GM12878 (cell line): Measurements from ENCODE around the gene IFNA2. TPM values are rescaled to one million over a fixed set of nuclear protein-coding genes. Genes with fewer than 3 reads are reported as not detected.

Experiments used
- ATAC-seq: fragments of 200-7000 bp; cut with Tn5 transposase; 3 replicates; pipeline ENCODE4 v1.9.1; 2020; ENCODE audit warnings: mild to moderate bottlenecking, moderate library complexity
- BruUV-seq: library from RNA; stranded (reverse); fragments of 400-500 nt; replicated peaks from 2 replicates; lab custom pipeline; 2021; lab: Mats Ljungman, UMichigan
- CTCF ChIA-PET: fragments of 300-600 bp; sonication (Branson Sonifier 250); formaldehyde crosslinking; extraction: SDS; loops from one replicate; lab custom pipeline; 2021; ENCODE audit warnings: inconsistent platforms; lab: Yijun Ruan, JAX
- POLR2A ChIA-PET: fragments of 350-600 bp; formaldehyde crosslinking; extraction: SDS; loops from one replicate; lab custom pipeline; 2021; ENCODE audit warnings: inconsistent platforms; lab: Charles Lee
- RAD21 ChIA-PET: fragments of 300-600 bp; sonication (Branson Sonifier 250); formaldehyde crosslinking; loops from one replicate; lab custom pipeline; 2023; ENCODE audit warnings: antibody characterized with exemption; ENCODE audit not compliant: unreplicated experiment; lab: Charles Lee
- SMC1A ChIA-PET: fragments of 300-600 bp; sonication (Branson Sonifier 250); formaldehyde crosslinking; loops from one replicate; lab custom pipeline; 2023; ENCODE audit not compliant: unreplicated experiment, uncharacterized antibody; lab: Charles Lee
- DNase-seq: peaks from one replicate; pipeline ENCODE4 v3.0.0-alpha.2; 2011; ENCODE audit warnings: low read depth, low spot score
- FAIRE-seq: peaks from 3 replicates; lab custom pipeline; 2011; peaks lifted over from hg19 to GRCh38; lab: Jason Lieb, UNC
- H2AFZ ChIP-seq: 2 replicates; pipeline ENCODE4 v1.6.0; 2011; ENCODE audit warnings: low read depth, low read length, control low read depth; ENCODE audit not compliant: control insufficient read depth
- H3K27ac ChIP-seq: 2 replicates; pipeline ENCODE4 v1.5.1; 2011; ENCODE audit warnings: control low read depth; ENCODE audit not compliant: control insufficient read depth, insufficient read depth
- H3K27me3 ChIP-seq, 2 experiments: replicated peaks in 1 of 2; 2 replicates each; pipeline versions ENCODE4 v1.6.0 to v1.6.1; 2011; ENCODE audit warnings: low read length in 1 of 2; ENCODE audit not compliant: control insufficient read depth in 2 of 2, insufficient read depth in 2 of 2
- H3K36me3 ChIP-seq, 2 experiments: 2 replicates each; pipeline ENCODE4 v1.5.1; 2011; ENCODE audit warnings: low read length in 1 of 2; ENCODE audit not compliant: control insufficient read depth in 2 of 2, insufficient read depth in 2 of 2
- H3K4me1 ChIP-seq: 2 replicates; pipeline ENCODE4 v1.6.1; 2011; ENCODE audit warnings: mild to moderate bottlenecking, low read length, moderate library complexity, mixed read lengths; ENCODE audit not compliant: control insufficient read depth, insufficient read depth
- H3K4me2 ChIP-seq: 2 replicates; pipeline ENCODE4 v1.6.0; 2011; ENCODE audit warnings: control low read depth; ENCODE audit not compliant: control insufficient read depth, insufficient read depth
- H3K4me3 ChIP-seq: fragments of 200-600 bp; sonication (generic); 2 replicates; pipeline ENCODE4 v1.5.1; 2016
- H3K79me2 ChIP-seq: 2 replicates; pipeline ENCODE4 v1.6.0; 2011; ENCODE audit warnings: low read length; ENCODE audit not compliant: control insufficient read depth, insufficient read depth
- H3K9ac ChIP-seq: 2 replicates; pipeline ENCODE4 v1.8.0; 2011; ENCODE audit warnings: low read length, control low read depth, mixed read lengths; ENCODE audit not compliant: control insufficient read depth, insufficient read depth
- H3K9me3 ChIP-seq: replicated peaks from 3 replicates; pipeline ENCODE4 v1.5.1; 2011; ENCODE audit warnings: mild to moderate bottlenecking, low read length; ENCODE audit not compliant: control insufficient read depth, insufficient read depth
- H4K20me1 ChIP-seq: 2 replicates; pipeline ENCODE4 v1.6.0; 2011; ENCODE audit not compliant: control insufficient read depth, insufficient read depth
- ATF7 ChIP-seq: fragments of 450-650 bp; IDR thresholded peaks from 2 replicates; pipeline ENCODE4 v1.6.1; 2016; ENCODE audit warnings: low read depth, mild to moderate bottlenecking
- BCL11A ChIP-seq: IDR thresholded peaks from 2 replicates; pipeline ENCODE4 v1.6.1; 2011; ENCODE audit warnings: low read depth, low read length
- CHD2 ChIP-seq: IDR thresholded peaks from 2 replicates; pipeline ENCODE4 v1.6.1; 2011; ENCODE audit warnings: low read depth, low read length, improper control_type of control experiment, borderline replicate concordance
- E4F1 ChIP-seq: fragments of 450-650 bp; IDR thresholded peaks from 2 replicates; pipeline ENCODE4 v1.6.1; 2018; ENCODE audit warnings: borderline replicate concordance, mild to moderate bottlenecking; ENCODE audit not compliant: partially characterized antibody
- FOS ChIP-seq: IDR thresholded peaks from 3 replicates; pipeline ENCODE4 v1.6.1; 2011; ENCODE audit warnings: borderline replicate concordance; ENCODE audit not compliant: insufficient read length; ENCODE audit errors: extremely low read depth
- GABPA ChIP-seq: IDR thresholded peaks from 2 replicates; pipeline ENCODE4 v1.6.1; 2014; ENCODE audit warnings: antibody characterized with exemption, low read depth, mild to moderate bottlenecking, inconsistent platforms
- JUND ChIP-seq: IDR thresholded peaks from 2 replicates; pipeline ENCODE4 v1.6.1; 2012; ENCODE audit warnings: low read depth, mild to moderate bottlenecking, low read length, improper control_type of control experiment, moderate library complexity
- MYC ChIP-seq: IDR thresholded peaks from 2 replicates; pipeline ENCODE4 v1.6.1; 2011; ENCODE audit warnings: mild to moderate bottlenecking, low read length, moderate library complexity, inconsistent platforms; ENCODE audit not compliant: insufficient read depth, insufficient replicate concordance, insufficient read length, severe bottlenecking
- POLR2AphosphoS5 ChIP-seq: IDR thresholded peaks from 2 replicates; pipeline ENCODE4 v1.6.1; 2011; ENCODE audit warnings: mild to moderate bottlenecking, low read length, inconsistent platforms
- POU2F2 ChIP-seq: IDR thresholded peaks from 3 replicates; pipeline ENCODE4 v1.6.1; 2011; ENCODE audit warnings: low read depth, mild to moderate bottlenecking, low read length, borderline replicate concordance
- SIX5 ChIP-seq: IDR thresholded peaks from 2 replicates; pipeline ENCODE4 v1.6.1; 2011; ENCODE audit warnings: mild to moderate bottlenecking, low read depth, low read length, moderate library complexity; ENCODE audit not compliant: severe bottlenecking
- USF2 ChIP-seq: IDR thresholded peaks from 2 replicates; pipeline ENCODE4 v1.6.1; 2011; ENCODE audit warnings: low read depth, low read length, improper control_type of control experiment, borderline replicate concordance
- WRNIP1 ChIP-seq: IDR thresholded peaks from 2 replicates; pipeline ENCODE4 v1.6.1; 2011; ENCODE audit warnings: low read depth, low read length, improper control_type of control experiment, borderline replicate concordance
- WGBS: methylation state at CpG from one replicate; pipeline ENCODE4 v1.1.6; 2016; ENCODE audit warnings: low lambda C conversion rate; ENCODE audit not compliant: insufficient replicate concordance, insufficient coverage; ENCODE audit errors: missing lambda C conversion rate; 5-methylcytosine and 5-hydroxymethylcytosine counted together
- in situ Hi-C: fragments of 300-500 bp; cut with MboI; formaldehyde crosslinking; loops from 9 replicates; pipeline ENCODE4 v1.14.3; 2018; ENCODE audit warnings: mixed read lengths
- intact Hi-C: fragments of 100-400 bp; cut with micrococcal nuclease; formaldehyde crosslinking; loops from one replicate; pipeline ENCODE4 v1.14.2; 2022; ENCODE audit not compliant: unreplicated experiment
- polyA plus RNA-seq, 11 experiments: library from polyadenylated mRNA; depleted of rRNA in 4 of 11; unstranded in 6 of 11; stranded (reverse) in 5 of 11; fragments of >200 nt; fragmentation: Nextera tagmentation in 4 of 11; fragmentation: Illumina TruSeq in 1 of 11; extraction: Ambion mirVana in 4 of 11; extraction: Trizol in 1 of 11; gene quantifications; 1 replicate in 1 of 11; 2 replicates in 10 of 11; pipeline versions ENCODE4 v1.2.1 to v1.2.3, GENCODE V29; 2011 to 2016; ENCODE audit warnings: inconsistent platforms in 2 of 11, missing spikeins in 2 of 11, low read depth in 1 of 11
- total RNA-seq, 4 experiments: library from RNA; depleted of rRNA in 3 of 4; stranded (reverse); fragments of >200 nt in 3 of 4; fragmentation: Illumina TruSeq in 1 of 4; extraction: Trizol in 1 of 4; gene quantifications; 2 replicates each; pipeline versions ENCODE4 v1.2.1 to v1.2.3, GENCODE V29; 2013 to 2021
- TF ChIP-seq, protein P1 (sequence below): fragments of 450-650 bp; IDR thresholded peaks from 2 replicates; pipeline ENCODE4 v1.6.1; 2017; ENCODE audit warnings: mild to moderate bottlenecking, moderate library complexity
- TF ChIP-seq, protein P2 (sequence below): IDR thresholded peaks from 2 replicates; pipeline ENCODE4 v1.6.1; 2012; ENCODE audit warnings: low read depth, low read length, improper control_type of control experiment

IFNA2 gene
- total and polyA plus RNA-seq, 10 of the 15 experiments (the other 5 are each of a cell fraction or from before 2014, with no cell fraction given), result 0.26 to 2.8 (median 0.66) TPM; not detected in 2

DNA sequence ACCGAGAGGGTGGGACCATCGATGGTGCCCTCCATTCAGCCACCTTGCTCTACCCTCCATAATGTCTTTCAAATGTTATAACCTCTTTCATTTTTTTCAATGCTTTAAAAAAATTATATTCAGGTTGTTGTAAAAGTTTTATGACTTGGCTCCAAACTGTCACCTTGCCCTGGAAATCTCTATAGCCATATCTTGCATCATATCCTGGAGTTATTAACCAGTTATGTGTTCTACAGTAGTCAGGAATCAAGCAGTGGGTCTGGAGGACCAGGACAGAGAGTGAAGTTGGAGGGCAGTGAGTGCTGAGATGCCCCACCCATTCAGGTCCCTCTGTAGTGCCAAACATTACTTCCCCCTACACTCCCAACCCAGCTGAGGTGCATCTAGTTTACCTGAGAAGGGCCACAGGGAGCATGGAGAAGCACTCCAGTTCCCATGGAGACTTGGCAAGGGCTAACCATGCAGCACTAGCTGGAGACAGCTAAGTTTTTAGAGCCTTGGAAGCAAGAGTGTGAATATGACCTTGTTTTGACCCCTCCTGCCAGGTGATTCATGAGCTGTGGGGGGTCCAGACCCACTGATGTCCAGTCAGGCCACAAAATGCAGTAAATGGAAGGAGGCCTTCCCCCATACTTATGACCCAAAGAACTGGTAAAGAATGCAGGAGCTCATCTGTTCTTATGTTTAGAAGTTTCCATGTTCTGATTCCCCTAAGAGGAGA is 29.2 kb upstream of the IFNA2 start:
- H3K4me3 ChIP-seq, result no peak overlapping the region
- H3K4me2 ChIP-seq, result no peak overlapping the region
- H3K36me3 ChIP-seq, result no peaks in the 10 kb centered on the region
- no peaks in the 10 kb centered on the region; a peak in 1 of 4 replicates for H3K27me3 ChIP-seq
- WGBS, result 20% methylated on average over 2 of the region's 2 CpGs
- H4K20me1 ChIP-seq, result no peaks in the 10 kb centered on the region
- SMC1A ChIA-PET, result interaction anchor here (0.9 to 3.9 kb wide), 7 partner anchors 19 to 254 kb away, joined by 3 to 32 read pairs (median 4); no protein-coding TSS in a partner anchor
- intact Hi-C loops, result loop anchor here (5.0 kb wide), 1 partner anchor 172 kb away; the partner anchor contains the start of gene IFNA14
- RAD21 ChIA-PET, result interaction anchor here (0.6 to 3.6 kb wide), 5 partner anchors 80 to 96 kb away, joined by 3 to 24 read pairs (median 4); no protein-coding TSS in a partner anchor
- no peak overlapping the region for H2AFZ ChIP-seq
- in situ Hi-C loops, result no loop called here
- POLR2A ChIA-PET, result no interaction called here
- ATAC-seq, result no peak
- no peak overlapping the region for H3K27ac ChIP-seq
- BruUV-seq, result no TSS peak
- H3K79me2 ChIP-seq, result no peaks in the 10 kb centered on the region
- peaks cover 6% of the 10 kb centered on the region; the same call in 1 of the 2 replicates for H3K4me1 ChIP-seq
- H3K9me3 ChIP-seq, result no peaks in the 10 kb centered on the region
- CTCF ChIA-PET, result interaction anchor here (0.6 to 5.9 kb wide), 10 partner anchors 16 to 200 kb away, joined by 3 to 55 read pairs (median 4); no protein-coding TSS in a partner anchor
- FAIRE-seq, result no peak
- DNase-seq, result no peak
- no peak overlapping the region for H3K9ac ChIP-seq
- TF ChIP-seq POLR2AphosphoS5 (no peak), WRNIP1 (no peak), JUND (no peak), USF2 (no peak), POU2F2 (no peak), BCL11A (no peak), CHD2 (no peak), ATF7 (no peak), GABPA (no peak), SIX5 (no peak), FOS (no peak), E4F1 (no peak), MYC (no peak)
- TF ChIP-seq, protein P1, sequence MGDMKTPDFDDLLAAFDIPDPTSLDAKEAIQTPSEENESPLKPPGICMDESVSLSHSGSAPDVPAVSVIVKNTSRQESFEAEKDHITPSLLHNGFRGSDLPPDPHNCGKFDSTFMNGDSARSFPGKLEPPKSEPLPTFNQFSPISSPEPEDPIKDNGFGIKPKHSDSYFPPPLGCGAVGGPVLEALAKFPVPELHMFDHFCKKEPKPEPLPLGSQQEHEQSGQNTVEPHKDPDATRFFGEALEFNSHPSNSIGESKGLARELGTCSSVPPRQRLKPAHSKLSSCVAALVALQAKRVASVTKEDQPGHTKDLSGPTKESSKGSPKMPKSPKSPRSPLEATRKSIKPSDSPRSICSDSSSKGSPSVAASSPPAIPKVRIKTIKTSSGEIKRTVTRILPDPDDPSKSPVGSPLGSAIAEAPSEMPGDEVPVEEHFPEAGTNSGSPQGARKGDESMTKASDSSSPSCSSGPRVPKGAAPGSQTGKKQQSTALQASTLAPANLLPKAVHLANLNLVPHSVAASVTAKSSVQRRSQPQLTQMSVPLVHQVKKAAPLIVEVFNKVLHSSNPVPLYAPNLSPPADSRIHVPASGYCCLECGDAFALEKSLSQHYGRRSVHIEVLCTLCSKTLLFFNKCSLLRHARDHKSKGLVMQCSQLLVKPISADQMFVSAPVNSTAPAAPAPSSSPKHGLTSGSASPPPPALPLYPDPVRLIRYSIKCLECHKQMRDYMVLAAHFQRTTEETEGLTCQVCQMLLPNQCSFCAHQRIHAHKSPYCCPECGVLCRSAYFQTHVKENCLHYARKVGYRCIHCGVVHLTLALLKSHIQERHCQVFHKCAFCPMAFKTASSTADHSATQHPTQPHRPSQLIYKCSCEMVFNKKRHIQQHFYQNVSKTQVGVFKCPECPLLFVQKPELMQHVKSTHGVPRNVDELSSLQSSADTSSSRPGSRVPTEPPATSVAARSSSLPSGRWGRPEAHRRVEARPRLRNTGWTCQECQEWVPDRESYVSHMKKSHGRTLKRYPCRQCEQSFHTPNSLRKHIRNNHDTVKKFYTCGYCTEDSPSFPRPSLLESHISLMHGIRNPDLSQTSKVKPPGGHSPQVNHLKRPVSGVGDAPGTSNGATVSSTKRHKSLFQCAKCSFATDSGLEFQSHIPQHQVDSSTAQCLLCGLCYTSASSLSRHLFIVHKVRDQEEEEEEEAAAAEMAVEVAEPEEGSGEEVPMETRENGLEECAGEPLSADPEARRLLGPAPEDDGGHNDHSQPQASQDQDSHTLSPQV, result no peak
- TF ChIP-seq, protein P2, sequence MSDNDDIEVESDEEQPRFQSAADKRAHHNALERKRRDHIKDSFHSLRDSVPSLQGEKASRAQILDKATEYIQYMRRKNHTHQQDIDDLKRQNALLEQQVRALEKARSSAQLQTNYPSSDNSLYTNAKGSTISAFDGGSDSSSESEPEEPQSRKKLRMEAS, result no peak
